HUES48 (cell line): ENCODE measurements around the gene HIVEP1.
"Not testable (repeated sequence)": the region's sequence is repeated elsewhere in the genome, so short reads cannot be mapped to it uniquely, and the experiment has no call there.

ENCODE experiments used
- H3K27ac ChIP-seq: one replicate; pipeline ENCODE4 v1.7.0; 2013; ENCODE audit warnings: low read depth, low read length, inconsistent platforms
- H3K27me3 ChIP-seq: 2 replicates; pipeline ENCODE4 v1.6.1; 2013; ENCODE audit warnings: mild to moderate bottlenecking, low read length; ENCODE audit not compliant: control insufficient read depth, insufficient read depth
- H3K36me3 ChIP-seq: 2 replicates; pipeline ENCODE4 v1.6.1; 2013; ENCODE audit warnings: low read length; ENCODE audit not compliant: control insufficient read depth, insufficient read depth
- H3K4me1 ChIP-seq: 2 replicates; pipeline ENCODE4 v1.6.1; 2013; ENCODE audit warnings: mild to moderate bottlenecking, low read length; ENCODE audit not compliant: control insufficient read depth, insufficient read depth
- H3K4me3 ChIP-seq: 2 replicates; pipeline ENCODE4 v1.5.1; 2013; ENCODE audit warnings: mild to moderate bottlenecking, low read depth, low read length
- H3K9ac ChIP-seq: 2 replicates; pipeline ENCODE4 v1.6.1; 2013; ENCODE audit warnings: mild to moderate bottlenecking, low read depth, low read length, moderate library complexity
- H3K9me3 ChIP-seq: 2 replicates; pipeline ENCODE4 v1.6.1; 2013; ENCODE audit warnings: low read length; ENCODE audit not compliant: control insufficient read depth, insufficient read depth

Gene HIVEP1

GRCh38 chr6:12173661-12174060, 161.5 kb downstream of the HIVEP1 start:
- Histone ChIP-seq H3K9ac (no peak overlapping the region), H3K4me3 (no peak overlapping the region)

GRCh38 chr6:12174878-12175277, 162.8 kb downstream of the HIVEP1 start:
- H3K9me3 ChIP-seq: no peaks in the 10 kb centered on the region
- H3K9ac ChIP-seq: no peak overlapping the region
- no peak overlapping the region for H3K4me3 ChIP-seq
- peaks cover 35% of the 10 kb centered on the region for H3K4me1 ChIP-seq
- no peak overlapping the region for H3K27ac ChIP-seq
- H3K27me3 ChIP-seq: no peaks in the 10 kb centered on the region
- no peaks in the 10 kb centered on the region for H3K36me3 ChIP-seq

More at GRCh38 chr6:12173661-12174060, 161.5 kb downstream of the HIVEP1 start:
- Histone ChIP-seq H3K4me1 (peaks cover 35% of the 10 kb centered on the region), H3K9me3 (no peaks in the 10 kb centered on the region), H3K36me3 (no peaks in the 10 kb centered on the region), H3K27me3 (no peaks in the 10 kb centered on the region), H3K27ac (no peak overlapping the region)

GRCh38 chr6:12175626-12176025, 163.5 kb downstream of the HIVEP1 start:
- no peak overlapping the region for H3K9ac ChIP-seq
- H3K27me3 ChIP-seq: no peaks in the 10 kb centered on the region
- H3K4me1 ChIP-seq: peaks cover 30% of the 10 kb centered on the region
- H3K4me3 ChIP-seq: no peak overlapping the region
- H3K9me3 ChIP-seq: no peaks in the 10 kb centered on the region
- no peak overlapping the region for H3K27ac ChIP-seq
- no peaks in the 10 kb centered on the region for H3K36me3 ChIP-seq

- H3K36me3 ChIP-seq, H3K27me3 ChIP-seq, H3K4me3 ChIP-seq, H3K9ac ChIP-seq, H3K9me3 ChIP-seq, H3K27ac ChIP-seq: not testable (repeated sequence)
- peaks cover 18% of the 10 kb centered on the region for H3K4me1 ChIP-seq
Observed at GRCh38 chr6:12176782-12177181, 164.7 kb downstream of the HIVEP1 start.

- Histone ChIP-seq H3K9ac (no peak overlapping the region), H3K36me3 (no peaks in the 10 kb centered on the region), H3K4me1 (peaks cover 11% of the 10 kb centered on the region), H3K27me3 (no peaks in the 10 kb centered on the region), H3K4me3 (no peak overlapping the region), H3K27ac (no peak overlapping the region), H3K9me3 (no peaks in the 10 kb centered on the region)
Observed at GRCh38 chr6:12178521-12178920, 166.4 kb downstream of the HIVEP1 start.

GRCh38 chr6:12181481-12181880, 169.4 kb downstream of the HIVEP1 start:
- Histone ChIP-seq H3K27me3 (no peaks in the 10 kb centered on the region), H3K9me3 (no peaks in the 10 kb centered on the region), H3K4me1 (no peaks in the 10 kb centered on the region), H3K9ac (no peak overlapping the region), H3K36me3 (no peaks in the 10 kb centered on the region), H3K27ac (no peak overlapping the region), H3K4me3 (no peak overlapping the region)

GRCh38 chr6:12182676-12183075, 170.6 kb downstream of the HIVEP1 start:
- H3K9me3 ChIP-seq: no peaks in the 10 kb centered on the region
- H3K36me3 ChIP-seq: no peaks in the 10 kb centered on the region
- H3K27me3 ChIP-seq: no peaks in the 10 kb centered on the region
- no peak overlapping the region for H3K27ac ChIP-seq
- H3K4me3 ChIP-seq: no peak overlapping the region
- no peak overlapping the region for H3K9ac ChIP-seq
- H3K4me1 ChIP-seq: no peaks in the 10 kb centered on the region

GRCh38 chr6:12185081-12185673, 173.1 kb downstream of the HIVEP1 start:
- Histone ChIP-seq H3K27ac (no peak overlapping the region), H3K4me3 (no peak overlapping the region), H3K36me3 (no peaks in the 10 kb centered on the region), H3K27me3 (no peaks in the 10 kb centered on the region), H3K4me1 (no peaks in the 10 kb centered on the region), H3K9ac (no peak overlapping the region), H3K9me3 (no peaks in the 10 kb centered on the region)

- no peak overlapping the region for H3K9ac ChIP-seq
- H3K4me3 ChIP-seq: no peak overlapping the region
- H3K4me1 ChIP-seq: no peaks in the 10 kb centered on the region
- H3K36me3 ChIP-seq: no peaks in the 10 kb centered on the region
- no peak overlapping the region for H3K27ac ChIP-seq
- no peaks in the 10 kb centered on the region for H3K27me3 ChIP-seq
- no peaks in the 10 kb centered on the region for H3K9me3 ChIP-seq
Observed at GRCh38 chr6:12186528-12186927, 174.4 kb downstream of the HIVEP1 start.

GRCh38 chr6:12189150-12189549, 177.0 kb downstream of the HIVEP1 start:
- Histone ChIP-seq H3K27me3 (no peaks in the 10 kb centered on the region), H3K36me3 (no peaks in the 10 kb centered on the region)

GRCh38 chr6:12189661-12190060, 177.5 kb downstream of the HIVEP1 start:
- Histone ChIP-seq H3K27me3 (no peaks in the 10 kb centered on the region), H3K36me3 (no peaks in the 10 kb centered on the region), H3K4me3 (no peak overlapping the region), H3K4me1 (no peaks in the 10 kb centered on the region), H3K9me3 (no peaks in the 10 kb centered on the region), H3K27ac (no peak overlapping the region), H3K9ac (no peak overlapping the region)

More at GRCh38 chr6:12189150-12189549, 177.0 kb downstream of the HIVEP1 start:
- H3K4me3 ChIP-seq: no peak overlapping the region
- H3K9me3 ChIP-seq: no peaks in the 10 kb centered on the region
- H3K27ac ChIP-seq: no peak overlapping the region
- H3K9ac ChIP-seq: no peak overlapping the region
- H3K4me1 ChIP-seq: no peaks in the 10 kb centered on the region
